IMR-90 (cell line): ENCODE data around the gene VWA8.

Experiments used
- CHD1 ChIP-seq: IDR thresholded peaks from 2 replicates; pipeline ENCODE4 v1.6.1; 2012; ENCODE audit warnings: low read depth, low read length, improper control_type of control experiment
- TF ChIP-seq, protein P1 (sequence below): conservative IDR thresholded peaks from 2 replicates; pipeline ENCODE4 v1.5.1; 2012; ENCODE audit warnings: mild to moderate bottlenecking, low read depth, low read length, improper control_type of control experiment

DNA sequence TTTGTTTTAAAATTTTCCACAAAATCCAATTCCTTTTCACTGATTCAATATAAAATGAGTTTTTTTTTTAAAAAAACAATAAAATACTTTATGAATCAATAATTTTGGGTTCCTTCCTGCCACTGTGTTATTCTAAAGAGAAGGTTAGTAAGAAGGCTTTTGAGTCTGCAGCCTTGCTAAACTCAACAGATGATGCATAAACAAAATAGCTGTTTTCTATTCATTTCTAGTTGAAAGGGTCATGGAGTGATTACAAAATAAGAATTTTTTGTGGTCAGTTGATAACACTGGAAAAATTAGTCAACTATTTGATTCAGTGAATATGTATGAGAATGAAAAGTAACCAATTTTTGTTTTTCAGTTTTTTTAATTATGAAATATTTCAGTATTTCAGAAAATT is 169.9 kb downstream of the VWA8 start:
- no peak for TF ChIP-seq CHD1
- TF ChIP-seq, protein P1, sequence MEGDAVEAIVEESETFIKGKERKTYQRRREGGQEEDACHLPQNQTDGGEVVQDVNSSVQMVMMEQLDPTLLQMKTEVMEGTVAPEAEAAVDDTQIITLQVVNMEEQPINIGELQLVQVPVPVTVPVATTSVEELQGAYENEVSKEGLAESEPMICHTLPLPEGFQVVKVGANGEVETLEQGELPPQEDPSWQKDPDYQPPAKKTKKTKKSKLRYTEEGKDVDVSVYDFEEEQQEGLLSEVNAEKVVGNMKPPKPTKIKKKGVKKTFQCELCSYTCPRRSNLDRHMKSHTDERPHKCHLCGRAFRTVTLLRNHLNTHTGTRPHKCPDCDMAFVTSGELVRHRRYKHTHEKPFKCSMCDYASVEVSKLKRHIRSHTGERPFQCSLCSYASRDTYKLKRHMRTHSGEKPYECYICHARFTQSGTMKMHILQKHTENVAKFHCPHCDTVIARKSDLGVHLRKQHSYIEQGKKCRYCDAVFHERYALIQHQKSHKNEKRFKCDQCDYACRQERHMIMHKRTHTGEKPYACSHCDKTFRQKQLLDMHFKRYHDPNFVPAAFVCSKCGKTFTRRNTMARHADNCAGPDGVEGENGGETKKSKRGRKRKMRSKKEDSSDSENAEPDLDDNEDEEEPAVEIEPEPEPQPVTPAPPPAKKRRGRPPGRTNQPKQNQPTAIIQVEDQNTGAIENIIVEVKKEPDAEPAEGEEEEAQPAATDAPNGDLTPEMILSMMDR, result no peak
